Left ventricle myocardium inferior (tissue), 1 donor: ENCODE measurements around the gene NBPF3. TPM values are rescaled to one million over a fixed set of nuclear protein-coding genes. Genes with fewer than 3 reads are reported as not detected.

Source experiments
- DNase-seq: peaks from one replicate; pipeline ENCODE4 v3.0.0-alpha.2; 2020
- H3K27ac ChIP-seq: fragments of 200-600 bp; replicated peaks from 2 replicates; pipeline ENCODE4 v1.8.0; 2021
- H3K27me3 ChIP-seq: fragments of 200-600 bp; 2 replicates; pipeline ENCODE4 v1.8.0; 2021; ENCODE audit warnings: low read depth
- H3K36me3 ChIP-seq: fragments of 200-600 bp; 2 replicates; pipeline ENCODE4 v1.8.0; 2021
- H3K4me1 ChIP-seq: fragments of 200-600 bp; 2 replicates; pipeline ENCODE4 v1.8.0; 2021
- H3K4me3 ChIP-seq: fragments of 200-600 bp; 2 replicates; pipeline ENCODE4 v1.8.0; 2021; ENCODE audit warnings: mild to moderate bottlenecking, moderate library complexity
- H3K9me3 ChIP-seq: fragments of 200-600 bp; replicated peaks from 2 replicates; pipeline ENCODE4 v1.8.0; 2021
- CTCF ChIP-seq: fragments of 200-600 bp; IDR thresholded peaks from 2 replicates; pipeline ENCODE4 v1.8.0; 2021; ENCODE audit warnings: antibody characterized with exemption, mild to moderate bottlenecking, borderline replicate concordance
- intact Hi-C: fragments of 100-400 bp; cut with micrococcal nuclease; formaldehyde crosslinking; loops from one replicate; pipeline ENCODE4 v1.11.0; 2022
- total RNA-seq: library from RNA; stranded (reverse); fragmentation: NEBNext Ultra II Directional; extraction: Animal tissue kit (Norgen Biotek cat#: 25700); gene quantifications from one replicate; pipeline ENCODE4 v1.2.1, GENCODE V29; 2021
- donor health status: DM: no; HTN: yes; CAD: no; lungs with severe emphysema.

NBPF3 gene
- total RNA-seq, 1 donor from 2014 or later = 5.1 TPM

DNA sequence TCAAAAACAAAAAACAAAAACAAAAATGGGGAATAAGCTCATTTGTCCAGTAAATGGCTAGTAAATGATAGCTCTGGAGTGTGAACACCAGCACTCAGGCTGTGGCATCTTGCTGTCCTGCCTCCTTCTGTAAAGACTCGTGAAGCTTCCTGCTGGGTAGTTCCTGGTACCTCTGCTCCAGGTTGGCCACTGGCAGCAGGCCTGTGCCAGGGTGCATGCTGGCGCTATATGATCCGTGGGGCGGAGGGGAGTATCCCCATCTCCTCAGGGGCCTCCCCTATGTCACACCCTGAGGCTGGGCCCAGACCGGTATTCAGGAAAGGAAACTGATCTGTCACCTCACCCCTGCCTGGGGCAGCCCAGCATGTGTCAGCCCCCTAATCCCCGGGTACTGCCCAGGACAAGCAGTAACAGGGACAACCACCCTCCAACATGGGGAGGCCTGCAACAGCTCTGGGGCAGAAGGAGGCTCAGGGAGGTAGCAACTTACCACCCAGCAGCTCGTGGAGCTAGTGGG is 83.4 kb downstream of the NBPF3 start:
- DNase-seq = no peak
- Histone ChIP-seq H3K4me1 (peaks cover 11% of the 10 kb centered on the region), H3K36me3 (no peaks in the 10 kb centered on the region), H3K27ac (no peak overlapping the region), H3K9me3 (no peaks in the 10 kb centered on the region), H3K4me3 (no peak overlapping the region), H3K27me3 (no peaks in the 10 kb centered on the region)
- TF ChIP-seq CTCF = no peak
- intact Hi-C loops = no loop called here

DNA sequence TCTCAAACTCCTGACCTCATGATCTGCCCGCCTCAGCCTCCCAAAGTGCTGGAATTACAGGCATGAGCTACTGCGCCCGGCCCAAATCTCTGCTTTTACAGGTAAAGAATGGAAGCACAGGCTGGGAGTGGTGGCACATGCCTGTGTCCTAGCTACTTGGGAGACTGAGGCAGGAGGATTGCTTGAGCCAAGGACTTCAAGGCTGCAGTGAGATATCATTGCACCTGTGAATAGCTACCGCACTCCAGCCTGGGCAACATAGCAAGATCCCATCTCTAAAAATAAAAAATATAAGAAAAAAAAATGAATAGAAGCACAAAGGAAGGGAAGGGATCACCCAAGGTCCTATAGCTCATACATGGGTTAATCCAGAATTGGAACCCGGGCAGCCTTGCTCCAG is 84.3 kb downstream of the NBPF3 start:
- intact Hi-C loops = no loop called here
- no peak overlapping the region for H3K4me3 ChIP-seq
- no peak for TF ChIP-seq CTCF
- H3K36me3 ChIP-seq = no peaks in the 10 kb centered on the region
- H3K9me3 ChIP-seq = no peaks in the 10 kb centered on the region
- peak overlapping the region; percentile 57 for H3K27ac ChIP-seq
- peaks cover 11% of the 10 kb centered on the region for H3K4me1 ChIP-seq
- H3K27me3 ChIP-seq = no peaks in the 10 kb centered on the region
- DNase-seq = no peak

DNA sequence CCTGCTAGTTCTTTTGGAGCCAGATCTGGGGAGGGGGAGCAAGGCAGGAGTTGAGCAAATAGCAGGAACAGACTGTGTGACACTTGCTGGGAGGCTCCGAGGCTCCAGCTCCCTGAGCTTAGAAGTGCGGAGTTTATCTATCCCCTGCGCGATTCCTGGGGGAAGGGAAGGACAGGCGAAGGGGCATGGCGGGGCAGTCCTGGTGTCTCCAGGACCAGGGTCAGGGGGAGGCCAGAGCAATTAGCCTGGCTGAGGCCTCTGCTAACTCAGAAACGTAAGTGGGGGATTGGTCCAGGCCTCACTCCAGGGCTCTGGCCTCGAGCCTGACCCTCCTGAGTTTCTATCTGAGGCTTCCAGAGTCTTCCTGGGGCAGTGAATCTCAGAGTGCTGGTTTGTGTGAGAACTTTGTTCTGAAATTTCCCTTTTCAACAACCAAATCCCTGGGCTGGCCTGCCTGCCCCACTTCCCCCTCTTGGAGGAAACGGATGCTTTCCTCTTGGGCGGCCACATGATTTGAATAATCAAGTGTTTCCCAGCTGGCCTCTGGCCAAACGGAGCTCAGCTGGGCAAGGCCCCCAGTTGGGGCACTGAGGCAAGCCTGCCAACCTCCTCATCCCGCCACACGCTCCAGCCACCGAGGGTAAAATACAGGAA is 84.9 kb downstream of the NBPF3 start:
- no peak for TF ChIP-seq CTCF
- intact Hi-C loops = no loop called here
- no peaks in the 10 kb centered on the region for H3K9me3 ChIP-seq
- DNase-seq = no peak
- no peak overlapping the region for H3K4me3 ChIP-seq
- no peaks in the 10 kb centered on the region for H3K27me3 ChIP-seq
- peak overlapping the region; percentile 57 for H3K27ac ChIP-seq
- H3K4me1 ChIP-seq = peaks cover 11% of the 10 kb centered on the region
- no peaks in the 10 kb centered on the region for H3K36me3 ChIP-seq

DNA sequence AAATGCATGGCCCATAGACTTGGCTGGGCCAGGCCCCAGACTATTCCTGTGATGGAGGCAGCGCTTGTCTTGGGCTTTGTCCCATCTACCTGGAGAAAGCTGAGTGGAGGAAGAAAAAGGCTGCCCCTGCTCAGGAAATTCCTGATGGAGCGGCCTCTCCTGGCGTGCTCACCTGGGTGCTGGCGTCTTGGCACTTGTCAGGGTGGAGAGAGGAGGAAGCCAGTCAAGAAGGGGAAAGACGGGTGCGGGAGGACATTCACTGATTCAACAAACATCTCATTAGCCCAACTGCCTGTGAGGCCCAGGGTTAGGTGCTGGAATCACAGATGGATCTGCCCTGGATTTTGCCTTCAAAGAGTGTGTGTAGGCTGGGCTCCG is 85.4 kb downstream of the NBPF3 start:
- Histone ChIP-seq H3K27ac (peak overlapping the region; percentile 57), H3K4me3 (no peak overlapping the region), H3K4me1 (peaks cover 11% of the 10 kb centered on the region), H3K27me3 (no peaks in the 10 kb centered on the region), H3K9me3 (no peaks in the 10 kb centered on the region), H3K36me3 (no peaks in the 10 kb centered on the region)
- intact Hi-C loops = no loop called here
- no peak for DNase-seq
- TF ChIP-seq CTCF = no peak

DNA sequence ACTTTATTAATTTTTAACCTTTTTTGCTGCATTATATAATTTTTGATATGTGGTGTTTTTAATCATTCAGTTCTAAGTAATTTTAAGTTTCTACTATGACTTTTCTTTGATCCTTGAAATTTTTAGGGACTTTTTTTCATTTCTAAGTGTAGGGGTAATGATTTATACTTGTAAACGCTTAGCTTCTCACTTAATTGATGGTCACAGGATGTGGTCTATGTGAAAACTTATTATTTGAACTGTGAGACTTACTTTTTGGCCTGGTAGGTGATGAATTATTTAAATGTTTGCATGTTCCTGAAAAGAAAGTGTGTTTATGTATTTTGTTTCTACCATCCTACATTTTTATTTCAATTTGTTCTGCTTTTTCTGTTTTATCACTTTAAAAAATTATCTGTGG is 86.5 kb downstream of the NBPF3 start:
- no peak for TF ChIP-seq CTCF
- Histone ChIP-seq H3K27me3 (no peaks in the 10 kb centered on the region), H3K4me1 (peaks cover 11% of the 10 kb centered on the region), H3K4me3 (no peak overlapping the region), H3K9me3 (no peaks in the 10 kb centered on the region), H3K36me3 (no peaks in the 10 kb centered on the region), H3K27ac (no peak overlapping the region)
- DNase-seq = no peak
- intact Hi-C loops = no loop called here
